ENCODE measurements around the gene TRMT10B.
"Not testable (repeated sequence)": the region's sequence is repeated elsewhere in the genome, so short reads cannot be mapped to it uniquely, and the experiment has no call there.

Gene TRMT10B

GRCh38 chr9:37765263-37765662 is 11.7 kb downstream of the TRMT10B start:
- H2AFZ ChIP-seq (ENCODE audit: low read length); H3K27me3 ChIP-seq (ENCODE audit: control insufficient read depth in 3 of 3, insufficient read depth in 3 of 3, low read depth in 1 of 3, low read length in 3 of 3); H4K91ac ChIP-seq (ENCODE audit: low read depth, low read length, poor library complexity); H2BK5ac ChIP-seq (ENCODE audit: low read length); H3K14ac ChIP-seq (ENCODE audit: low read length); H3K23ac ChIP-seq (ENCODE audit: low read depth, low read length, poor library complexity); H3K4me1 ChIP-seq (ENCODE audit: control insufficient read depth in 2 of 2, insufficient read depth in 1 of 2, low read depth in 1 of 2, low read length in 2 of 2); H3K4ac ChIP-seq (ENCODE audit: low read length); H3K4me3 ChIP-seq (ENCODE audit: low read length in 2 of 2); H3K4me2 ChIP-seq (ENCODE audit: insufficient read depth, low read length, poor library complexity, severe bottlenecking); H3K27ac ChIP-seq (replicated peaks; ENCODE audit: low read length); H3K9me3 ChIP-seq (replicated peaks in 1 of 2; ENCODE audit: control insufficient read depth in 2 of 2, insufficient read depth in 1 of 2, low read depth in 1 of 2, low read length in 2 of 2); H2BK15ac ChIP-seq (ENCODE audit: low read length); H2BK120ac ChIP-seq (ENCODE audit: low read depth, low read length); H3K79me1 ChIP-seq (ENCODE audit: low read depth, low read length); H2BK12ac ChIP-seq (ENCODE audit: low read length); H4K8ac ChIP-seq (ENCODE audit: low read depth, low read length); H2AK5ac ChIP-seq (ENCODE audit: low read depth, low read length); H3K9ac ChIP-seq (ENCODE audit: low read depth, low read length, poor library complexity); DNase-seq (ENCODE audit: low spot score); H3K18ac ChIP-seq (ENCODE audit: low read length): not testable (repeated sequence)
- no CpG with 5 or more reads among the region's 6 CpGs for WGBS, 2 donors (ENCODE audit: extremely low coverage in 2 of 2, insufficient read length in 2 of 2, insufficient replicate concordance in 1 of 2)
- H3K36me3 ChIP-seq (replicated peaks in 1 of 2; ENCODE audit: control insufficient read depth in 2 of 2, insufficient read depth in 2 of 2, low read length in 2 of 2): peaks cover 6 to 23% of the 10 kb centered on the region in 2 donors

DNA sequence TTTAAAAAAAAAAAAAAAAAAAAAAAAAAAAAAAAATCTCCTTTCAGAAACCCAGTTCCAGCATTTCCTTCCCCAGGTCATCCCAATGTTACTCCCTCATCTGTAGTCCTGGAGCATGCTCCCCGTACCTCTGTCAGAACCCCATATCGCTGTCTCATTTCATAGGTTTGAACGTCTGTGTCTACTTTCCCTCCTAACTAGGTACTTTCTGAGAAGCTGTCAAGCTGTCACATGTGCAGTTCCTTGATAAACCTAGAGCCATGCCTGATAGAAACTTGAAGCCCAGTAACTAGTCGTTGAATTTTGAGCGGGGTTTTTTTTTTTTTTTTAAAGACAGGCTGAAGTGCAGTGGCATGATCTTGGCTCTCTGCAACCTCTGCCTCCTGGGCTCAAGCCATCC is 15.7 kb downstream of the TRMT10B start:
- Histone ChIP-seq H3K23ac (ENCODE audit: low read depth, low read length, poor library complexity) (no peak overlapping the region), H2BK12ac (ENCODE audit: low read length) (no peak overlapping the region), H3K4me1 (ENCODE audit: control insufficient read depth in 2 of 2, insufficient read depth in 1 of 2, low read depth in 1 of 2, low read length in 2 of 2) (no peaks in the 10 kb centered on the region), H2BK120ac (ENCODE audit: low read depth, low read length) (no peak overlapping the region), H2BK15ac (ENCODE audit: low read length) (no peak overlapping the region), H2AFZ (ENCODE audit: low read length) (no peak overlapping the region), H3K4me3 (ENCODE audit: low read length in 2 of 2) (no peak overlapping the region), H3K36me3 (replicated peaks in 1 of 2; ENCODE audit: control insufficient read depth in 2 of 2, insufficient read depth in 2 of 2, low read length in 2 of 2) (peaks cover 12 to 51% of the 10 kb centered on the region in 2 donors), H2BK5ac (ENCODE audit: low read length) (no peak overlapping the region), H3K9me3 (replicated peaks in 1 of 2; ENCODE audit: control insufficient read depth in 2 of 2, insufficient read depth in 1 of 2, low read depth in 1 of 2, low read length in 2 of 2) (no peaks in the 10 kb centered on the region), H3K14ac (ENCODE audit: low read length) (no peak overlapping the region), H3K4me2 (ENCODE audit: insufficient read depth, low read length, poor library complexity, severe bottlenecking) (no peak overlapping the region), H2AK5ac (ENCODE audit: low read depth, low read length) (no peak overlapping the region), H3K4ac (ENCODE audit: low read length) (no peak overlapping the region), H3K27ac (replicated peaks; ENCODE audit: low read length) (no peak overlapping the region), H3K27me3 (ENCODE audit: control insufficient read depth in 3 of 3, insufficient read depth in 3 of 3, low read depth in 1 of 3, low read length in 3 of 3) (no peaks in the 10 kb centered on the region), H4K91ac (ENCODE audit: low read depth, low read length, poor library complexity) (no peak overlapping the region), H4K8ac (ENCODE audit: low read depth, low read length) (no peak overlapping the region), H3K79me1 (ENCODE audit: low read depth, low read length) (peaks cover 3% of the 10 kb centered on the region), H3K9ac (ENCODE audit: low read depth, low read length, poor library complexity) (no peak overlapping the region), H3K18ac (ENCODE audit: low read length) (no peak overlapping the region)
- DNase-seq (ENCODE audit: low spot score): no peak
- WGBS, 2 donors (ENCODE audit: extremely low coverage in 2 of 2, insufficient read length in 2 of 2, insufficient replicate concordance in 1 of 2): no CpG with 5 or more reads among the region's 5 CpGs

- Histone ChIP-seq H2BK120ac (ENCODE audit: low read depth, low read length) (no peak overlapping the region), H3K27me3 (ENCODE audit: control insufficient read depth in 3 of 3, insufficient read depth in 3 of 3, low read depth in 1 of 3, low read length in 3 of 3) (no peaks in the 10 kb centered on the region), H3K23ac (ENCODE audit: low read depth, low read length, poor library complexity) (no peak overlapping the region), H3K36me3 (replicated peaks in 1 of 2; ENCODE audit: control insufficient read depth in 2 of 2, insufficient read depth in 2 of 2, low read length in 2 of 2) (peaks cover 10 to 52% of the 10 kb centered on the region in 2 donors), H3K9me3 (replicated peaks in 1 of 2; ENCODE audit: control insufficient read depth in 2 of 2, insufficient read depth in 1 of 2, low read depth in 1 of 2, low read length in 2 of 2) (no peaks in the 10 kb centered on the region), H3K27ac (replicated peaks; ENCODE audit: low read length) (no peak overlapping the region), H2BK12ac (ENCODE audit: low read length) (no peak overlapping the region), H3K14ac (ENCODE audit: low read length) (no peak overlapping the region), H2BK15ac (ENCODE audit: low read length) (no peak overlapping the region), H2AFZ (ENCODE audit: low read length) (no peak overlapping the region), H4K8ac (ENCODE audit: low read depth, low read length) (no peak overlapping the region), H3K4me2 (ENCODE audit: insufficient read depth, low read length, poor library complexity, severe bottlenecking) (no peak overlapping the region), H3K4me1 (ENCODE audit: control insufficient read depth in 2 of 2, insufficient read depth in 1 of 2, low read depth in 1 of 2, low read length in 2 of 2) (no peaks in the 10 kb centered on the region), H3K4ac (ENCODE audit: low read length) (no peak overlapping the region), H3K79me1 (ENCODE audit: low read depth, low read length) (peaks cover 3% of the 10 kb centered on the region), H4K91ac (ENCODE audit: low read depth, low read length, poor library complexity) (no peak overlapping the region), H2BK5ac (ENCODE audit: low read length) (no peak overlapping the region), H3K18ac (ENCODE audit: low read length) (no peak overlapping the region), H2AK5ac (ENCODE audit: low read depth, low read length) (no peak overlapping the region), H3K4me3 (ENCODE audit: low read length in 2 of 2) (no peak overlapping the region), H3K9ac (ENCODE audit: low read depth, low read length, poor library complexity) (no peak overlapping the region)
- DNase-seq (ENCODE audit: low spot score): no peak
- no CpG with 5 or more reads among the region's 3 CpGs for WGBS, 2 donors (ENCODE audit: extremely low coverage in 2 of 2, insufficient read length in 2 of 2, insufficient replicate concordance in 1 of 2)
Measured at GRCh38 chr9:37769995-37770394, 16.4 kb downstream of the TRMT10B start.

- Histone ChIP-seq H3K36me3 (replicated peaks in 1 of 2; ENCODE audit: control insufficient read depth in 2 of 2, insufficient read depth in 2 of 2, low read length in 2 of 2) (peaks cover 20 to 96% of the 10 kb centered on the region in 2 donors), H2BK120ac (ENCODE audit: low read depth, low read length) (no peak overlapping the region), H4K91ac (ENCODE audit: low read depth, low read length, poor library complexity) (no peak overlapping the region), H3K4me3 (ENCODE audit: low read length in 2 of 2) (no peak overlapping the region), H3K23ac (ENCODE audit: low read depth, low read length, poor library complexity) (no peak overlapping the region), H2BK15ac (ENCODE audit: low read length) (no peak overlapping the region), H2BK5ac (ENCODE audit: low read length) (no peak overlapping the region), H3K27me3 (ENCODE audit: control insufficient read depth in 3 of 3, insufficient read depth in 3 of 3, low read depth in 1 of 3, low read length in 3 of 3) (no peaks in the 10 kb centered on the region), H3K27ac (replicated peaks; ENCODE audit: low read length) (no peak overlapping the region), H3K9ac (ENCODE audit: low read depth, low read length, poor library complexity) (no peak overlapping the region), H4K8ac (ENCODE audit: low read depth, low read length) (no peak overlapping the region), H3K4me1 (ENCODE audit: control insufficient read depth in 2 of 2, insufficient read depth in 1 of 2, low read depth in 1 of 2, low read length in 2 of 2) (no peaks in the 10 kb centered on the region), H3K18ac (ENCODE audit: low read length) (no peak overlapping the region), H3K4ac (ENCODE audit: low read length) (no peak overlapping the region), H3K79me1 (ENCODE audit: low read depth, low read length) (peaks cover 3% of the 10 kb centered on the region), H2BK12ac (ENCODE audit: low read length) (no peak overlapping the region), H3K4me2 (ENCODE audit: insufficient read depth, low read length, poor library complexity, severe bottlenecking) (no peak overlapping the region), H3K14ac (ENCODE audit: low read length) (no peak overlapping the region), H2AFZ (ENCODE audit: low read length) (no peak overlapping the region), H2AK5ac (ENCODE audit: low read depth, low read length) (no peak overlapping the region), H3K9me3 (replicated peaks in 1 of 2; ENCODE audit: control insufficient read depth in 2 of 2, insufficient read depth in 1 of 2, low read depth in 1 of 2, low read length in 2 of 2) (no peaks in the 10 kb centered on the region)
- DNase-seq (ENCODE audit: low spot score): no peak
- no CpG with 5 or more reads among the region's 1 CpG for WGBS, 2 donors (ENCODE audit: extremely low coverage in 2 of 2, insufficient read length in 2 of 2, insufficient replicate concordance in 1 of 2)
Measured at GRCh38 chr9:37775216-37775919, 21.8 kb downstream of the TRMT10B start.

Measured in neuronal stem cell (in vitro differentiated cells).